GM21423 (cell line): ENCODE results near the gene TAGLN2.
A peak's percentile ranks its signal among the peaks of the same experiment; 100 is the strongest.

Source experiments
- ATAC-seq: cut with Tn5 transposase; IDR thresholded peaks from one replicate; pipeline ENCODE4 v1.9.1; 2021; ENCODE audit warnings: mild to moderate bottlenecking, moderate library complexity; ENCODE audit not compliant: unreplicated experiment

TAGLN2 gene

GRCh38 chr1:159879136-159879535 lies 46.2 kb downstream of the TAGLN2 start:
- no peak for ATAC-seq

DNA sequence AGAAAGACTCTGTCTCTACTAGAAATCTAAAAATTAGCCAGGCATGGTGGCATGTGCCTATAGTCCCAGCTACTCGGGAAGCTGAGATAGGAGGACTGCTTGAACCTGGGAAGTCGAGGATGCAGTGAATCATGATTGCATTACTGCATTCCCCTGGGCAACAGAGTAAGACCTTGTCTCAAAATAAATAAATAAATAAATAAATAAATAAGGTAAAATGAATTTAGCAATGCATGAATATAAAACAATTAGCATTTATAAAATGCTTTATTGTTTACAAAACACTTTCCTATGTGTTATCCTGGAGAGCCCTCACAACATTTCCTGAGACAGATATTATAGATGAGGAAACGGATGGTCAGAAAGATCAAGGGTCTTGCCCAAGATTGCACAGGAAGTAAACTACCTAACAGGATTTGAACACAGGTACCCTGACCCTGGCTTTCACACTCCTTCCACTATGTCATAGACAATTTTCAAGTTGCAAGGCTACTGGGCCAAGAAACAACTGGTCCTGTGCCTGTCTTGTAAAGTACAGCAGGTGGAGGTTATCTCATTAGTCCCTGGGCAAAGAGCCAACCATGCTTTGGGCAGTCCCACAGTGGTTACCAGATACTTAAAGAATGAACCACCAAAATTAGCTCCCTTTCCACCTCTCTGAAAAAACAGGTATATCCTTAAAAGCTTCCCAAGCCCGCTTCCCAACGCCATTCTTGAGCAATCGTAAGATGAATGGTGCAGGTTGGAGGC lies 47.4 kb downstream of the TAGLN2 start:
- no peak for ATAC-seq

- ATAC-seq: no peak
These were observed 51.7 kb downstream of the TAGLN2 start for GRCh38 chr1:159873530-159874143.

DNA sequence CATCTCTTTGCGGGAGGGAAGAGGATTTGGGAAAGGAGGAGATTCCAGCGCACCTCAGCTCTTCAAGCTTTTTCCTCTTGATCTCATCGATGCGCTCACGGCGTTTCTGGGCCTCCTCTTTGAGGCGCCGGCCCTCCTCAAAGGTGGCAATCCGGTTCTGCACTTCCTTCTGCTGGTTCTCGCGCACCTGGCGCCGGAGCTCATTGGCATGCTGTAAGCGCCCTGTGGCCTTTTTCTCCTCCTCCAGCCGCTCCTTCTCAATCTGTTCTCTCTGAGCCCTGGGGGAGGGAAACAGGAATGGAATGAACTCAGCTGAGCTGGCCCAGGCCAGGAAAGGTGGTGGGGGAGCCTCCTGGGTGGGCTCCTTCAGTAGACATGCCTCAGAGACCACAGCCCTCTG lies 52.4 kb downstream of the TAGLN2 start:
- no peak for ATAC-seq

- no peak for ATAC-seq
These were observed 54.6 kb downstream of the TAGLN2 start for GRCh38 chr1:159870704-159871103.

DNA sequence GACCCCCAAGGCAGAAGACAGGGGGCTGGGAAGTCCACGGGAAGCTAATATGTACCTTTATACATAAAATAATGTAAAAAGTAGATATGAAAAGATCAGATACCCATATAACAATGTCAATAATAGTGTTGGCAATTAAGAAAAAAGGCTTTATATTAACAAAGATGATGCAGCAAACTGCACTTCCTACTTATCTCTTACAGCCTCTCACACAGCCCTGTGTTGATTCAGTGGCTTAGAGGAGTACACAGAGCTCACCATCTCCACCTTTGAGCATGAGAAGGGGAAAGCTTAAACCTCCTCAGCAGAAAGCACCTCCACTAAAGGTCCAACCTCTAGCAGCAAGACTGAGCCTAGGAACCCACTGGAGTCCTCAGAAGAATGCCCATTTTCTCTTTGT lies 55.7 kb downstream of the TAGLN2 start:
- ATAC-seq: no peak

DNA sequence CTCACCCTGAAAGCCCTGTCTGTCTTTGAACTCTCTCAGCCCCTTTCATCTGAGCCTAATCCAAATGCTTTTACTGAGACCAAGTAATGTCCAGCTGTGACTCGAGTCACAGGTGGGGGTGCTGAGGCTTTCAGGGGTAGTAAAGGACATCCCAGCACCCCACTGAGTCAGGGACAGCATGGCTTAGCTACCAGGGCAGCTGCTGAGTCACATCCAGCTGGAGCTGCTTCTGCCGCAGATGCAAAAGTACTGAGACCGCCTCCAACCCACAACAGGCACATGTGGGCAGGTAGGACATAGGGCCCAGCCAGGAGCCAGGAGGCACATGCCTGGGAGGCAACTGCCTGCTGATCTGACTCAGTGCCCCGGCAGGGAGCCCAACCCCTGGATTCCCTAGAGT lies 56.1 kb downstream of the TAGLN2 start:
- peak; percentile 63 for ATAC-seq

GRCh38 chr1:159868766-159869165 lies 56.5 kb downstream of the TAGLN2 start:
- ATAC-seq: peak; percentile 30
